ENCODE results near the gene PELI2. TPM values are rescaled to one million over a fixed set of nuclear protein-coding genes. Genes with fewer than 3 reads are reported as not detected.

Gene PELI2
- total RNA-seq, 2 donors from 2014 or later, result 9.8 to 13.9 TPM

DNA sequence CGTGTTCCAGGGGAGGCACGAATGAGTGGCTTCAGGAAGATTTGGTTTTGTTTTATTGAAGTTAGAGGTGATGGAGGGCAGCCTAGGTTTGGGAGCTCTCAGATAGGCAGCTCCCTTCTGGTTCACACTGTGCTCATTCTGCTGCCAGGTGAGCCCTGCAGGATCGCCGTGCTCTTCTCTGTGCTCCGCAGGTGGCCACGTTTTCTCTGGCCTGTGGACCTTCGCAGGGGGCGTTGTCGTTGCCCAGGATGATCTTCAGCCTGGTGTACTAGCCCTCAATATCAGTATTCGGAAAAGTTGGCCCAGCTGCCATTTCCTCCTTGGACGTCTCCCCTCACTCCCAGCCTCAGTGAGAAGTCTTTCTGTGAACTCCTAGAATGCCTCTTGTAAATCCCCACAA lies 69.5 kb downstream of the PELI2 start:
- Histone ChIP-seq H3K4me1 (no peaks in the 10 kb centered on the region), H3K27ac (no peak overlapping the region), H3K36me3 (no peaks in the 10 kb centered on the region), H3K4me3 (no peak overlapping the region), H3K9ac (ENCODE audit: low read depth in 2 of 2, low read length in 2 of 2) (no peak overlapping the region), H3K9me3 (no peaks in the 10 kb centered on the region), H3K27me3 (no peaks in the 10 kb centered on the region)
- intact Hi-C loops (cut with DNase I), result no loop called here
- TF ChIP-seq CTCF (IDR thresholded peaks at IDR 0.05), result no peak
- no peak for DNase-seq

DNA sequence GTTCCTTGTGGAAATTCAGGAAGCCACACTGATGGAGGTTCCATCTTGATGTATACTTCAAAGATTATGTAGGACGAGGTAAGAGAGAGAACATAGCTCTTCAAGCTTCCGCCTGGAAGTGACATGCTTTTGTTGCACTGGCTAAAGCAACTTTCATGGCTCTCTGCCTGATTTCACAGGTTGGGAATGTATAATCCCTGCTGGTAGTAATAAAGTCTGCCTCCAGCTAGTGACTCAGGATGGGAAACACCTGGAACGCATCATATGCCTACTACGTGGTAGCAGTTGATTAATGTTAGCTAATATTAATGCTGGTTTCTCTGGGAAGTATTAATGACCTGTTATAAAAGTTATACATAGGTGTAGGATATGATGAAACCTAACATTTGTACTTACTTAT lies 71.1 kb downstream of the PELI2 start:
- Histone ChIP-seq H3K9me3 (no peaks in the 10 kb centered on the region), H3K9ac (ENCODE audit: low read depth in 2 of 2, low read length in 2 of 2) (no peak overlapping the region), H3K4me1 (no peaks in the 10 kb centered on the region), H3K4me3 (no peak overlapping the region), H3K36me3 (no peaks in the 10 kb centered on the region), H3K27ac (no peak overlapping the region), H3K27me3 (no peaks in the 10 kb centered on the region)
- TF ChIP-seq CTCF (IDR thresholded peaks at IDR 0.05), result no peak
- no peak for DNase-seq
- intact Hi-C loops (cut with DNase I), result no loop called here

GRCh38 chr14:56193347-56193746 lies 75.1 kb downstream of the PELI2 start:
- H3K27me3 ChIP-seq, result no peaks in the 10 kb centered on the region
- H3K4me1 ChIP-seq, result no peaks in the 10 kb centered on the region
- no peaks in the 10 kb centered on the region for H3K36me3 ChIP-seq
- no peak overlapping the region for H3K9ac ChIP-seq (ENCODE audit: low read depth in 2 of 2, low read length in 2 of 2)
- DNase-seq, result no peak
- intact Hi-C loops (cut with DNase I), result no loop called here
- TF ChIP-seq CTCF (IDR thresholded peaks at IDR 0.05), result no peak
- no peak overlapping the region for H3K27ac ChIP-seq
- H3K9me3 ChIP-seq, result no peaks in the 10 kb centered on the region
- no peak overlapping the region for H3K4me3 ChIP-seq

DNA sequence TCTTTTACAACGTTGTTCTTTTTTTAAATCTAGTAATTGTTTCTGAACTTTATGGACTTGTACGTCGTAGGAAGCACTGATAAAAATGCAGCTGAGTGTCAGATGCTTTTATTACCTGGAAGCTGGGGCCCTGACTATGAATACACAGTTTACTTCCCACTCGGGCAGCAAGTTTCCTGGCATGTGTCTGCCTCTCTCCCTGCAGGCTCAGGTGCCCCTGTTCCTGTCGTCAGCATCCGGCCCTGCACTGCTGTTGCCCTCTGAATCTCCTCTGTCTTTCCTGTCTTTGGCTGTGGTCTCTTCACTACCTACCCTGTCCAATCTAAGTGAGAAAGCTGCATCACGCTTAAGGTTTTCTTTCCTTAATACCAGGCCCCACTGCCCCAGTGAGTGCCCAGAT lies 75.8 kb downstream of the PELI2 start:
- Histone ChIP-seq H3K27ac (no peak overlapping the region), H3K36me3 (no peaks in the 10 kb centered on the region), H3K4me1 (no peaks in the 10 kb centered on the region), H3K9me3 (no peaks in the 10 kb centered on the region), H3K4me3 (no peak overlapping the region), H3K27me3 (no peaks in the 10 kb centered on the region), H3K9ac (ENCODE audit: low read depth in 2 of 2, low read length in 2 of 2) (no peak overlapping the region)
- TF ChIP-seq CTCF (IDR thresholded peaks at IDR 0.05), result no peak
- DNase-seq, result no peak
- intact Hi-C loops (cut with DNase I), result no loop called here

GRCh38 chr14:56195223-56195622 lies 77.0 kb downstream of the PELI2 start:
- Histone ChIP-seq H3K27me3 (no peaks in the 10 kb centered on the region), H3K9me3 (no peaks in the 10 kb centered on the region), H3K9ac (ENCODE audit: low read depth in 2 of 2, low read length in 2 of 2) (peak overlapping the region in 1 of 2 donors; percentile 21), H3K36me3 (no peaks in the 10 kb centered on the region), H3K27ac (peak overlapping the region; percentile 10), H3K4me1 (no peaks in the 10 kb centered on the region), H3K4me3 (no peak overlapping the region)
- TF ChIP-seq CTCF (IDR thresholded peaks at IDR 0.05), result no peak
- intact Hi-C loops (cut with DNase I), result no loop called here
- DNase-seq, result no peak

DNA sequence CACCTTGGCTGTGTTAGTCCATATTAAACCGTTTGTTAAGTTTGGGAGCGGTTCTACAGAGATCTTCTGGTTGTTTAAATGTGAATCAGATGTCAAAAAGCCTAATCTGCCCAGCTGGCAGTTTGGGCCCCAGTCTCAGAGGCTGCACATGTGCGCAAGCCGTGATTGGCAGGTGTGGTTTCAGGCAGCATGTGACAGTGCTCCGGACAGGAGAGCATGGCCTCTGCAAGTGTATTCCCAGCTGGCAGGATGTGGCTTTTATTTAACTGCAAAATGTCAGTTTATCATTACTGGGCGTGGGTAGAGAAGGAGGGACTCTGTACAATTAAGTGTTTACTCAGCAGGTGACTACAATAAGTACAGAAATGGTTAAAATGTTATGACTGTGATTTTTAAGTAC lies 77.5 kb downstream of the PELI2 start:
- H3K9ac ChIP-seq (ENCODE audit: low read depth in 2 of 2, low read length in 2 of 2), result peak overlapping the region in 1 of 2 donors; percentile 21
- no peak for TF ChIP-seq CTCF (IDR thresholded peaks at IDR 0.05)
- H3K27ac ChIP-seq, result peak overlapping the region; percentile 10
- no peaks in the 10 kb centered on the region for H3K4me1 ChIP-seq
- H3K27me3 ChIP-seq, result no peaks in the 10 kb centered on the region
- no peaks in the 10 kb centered on the region for H3K36me3 ChIP-seq
- peak; percentile 57 for DNase-seq
- H3K9me3 ChIP-seq, result no peaks in the 10 kb centered on the region
- intact Hi-C loops (cut with DNase I), result no loop called here
- H3K4me3 ChIP-seq, result no peak overlapping the region
